HG02759 (cell line): Measurements from ENCODE around the gene PRDM11.
"Not testable (repeated sequence)": the region's sequence is repeated elsewhere in the genome, so short reads cannot be mapped to it uniquely, and the experiment has no call there.

Experiments
- ATAC-seq: cut with Tn5 transposase; IDR thresholded peaks from one replicate; pipeline ENCODE4 v1.9.1; 2021; ENCODE audit warnings: mild to moderate bottlenecking, moderate library complexity; ENCODE audit not compliant: unreplicated experiment

Gene PRDM11

GRCh38 chr11:45146072-45147016 is at the start of gene PRDM11:
Gene PRDM11, plus strand, starts transcription at chr11:45146639. Its CDS starts 35,128 bp downstream, at chr11:45181767.
- peak; percentile 42 for ATAC-seq

- ATAC-seq: no peak
These were observed 48.5 kb upstream of the PRDM11 start for GRCh38 chr11:45097721-45098493.

- no peak for ATAC-seq
These were observed 47.5 kb upstream of the PRDM11 start for GRCh38 chr11:45098929-45099328.

DNA sequence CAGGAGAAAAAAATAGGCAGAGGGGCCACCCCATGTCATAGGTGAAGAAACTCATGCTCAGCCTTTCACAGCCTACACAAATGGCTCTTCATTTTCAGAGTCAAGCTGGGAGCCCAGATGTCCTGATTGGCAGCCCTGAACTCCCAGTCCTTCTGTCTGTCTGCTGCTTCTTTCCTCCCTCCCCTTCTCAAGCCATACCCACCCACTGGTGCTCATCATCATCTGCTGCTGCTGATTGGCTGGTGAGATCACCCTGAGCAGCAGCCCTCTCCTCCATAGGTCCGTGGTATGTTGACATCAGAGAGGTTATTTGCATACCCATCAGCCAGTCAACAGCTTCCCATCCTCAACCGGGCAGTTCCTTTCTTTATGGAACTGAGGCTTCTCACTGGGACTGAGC is 46.1 kb upstream of the PRDM11 start:
- no peak for ATAC-seq

GRCh38 chr11:45102361-45102809 is 44.1 kb upstream of the PRDM11 start:
- ATAC-seq: peak; percentile 21

DNA sequence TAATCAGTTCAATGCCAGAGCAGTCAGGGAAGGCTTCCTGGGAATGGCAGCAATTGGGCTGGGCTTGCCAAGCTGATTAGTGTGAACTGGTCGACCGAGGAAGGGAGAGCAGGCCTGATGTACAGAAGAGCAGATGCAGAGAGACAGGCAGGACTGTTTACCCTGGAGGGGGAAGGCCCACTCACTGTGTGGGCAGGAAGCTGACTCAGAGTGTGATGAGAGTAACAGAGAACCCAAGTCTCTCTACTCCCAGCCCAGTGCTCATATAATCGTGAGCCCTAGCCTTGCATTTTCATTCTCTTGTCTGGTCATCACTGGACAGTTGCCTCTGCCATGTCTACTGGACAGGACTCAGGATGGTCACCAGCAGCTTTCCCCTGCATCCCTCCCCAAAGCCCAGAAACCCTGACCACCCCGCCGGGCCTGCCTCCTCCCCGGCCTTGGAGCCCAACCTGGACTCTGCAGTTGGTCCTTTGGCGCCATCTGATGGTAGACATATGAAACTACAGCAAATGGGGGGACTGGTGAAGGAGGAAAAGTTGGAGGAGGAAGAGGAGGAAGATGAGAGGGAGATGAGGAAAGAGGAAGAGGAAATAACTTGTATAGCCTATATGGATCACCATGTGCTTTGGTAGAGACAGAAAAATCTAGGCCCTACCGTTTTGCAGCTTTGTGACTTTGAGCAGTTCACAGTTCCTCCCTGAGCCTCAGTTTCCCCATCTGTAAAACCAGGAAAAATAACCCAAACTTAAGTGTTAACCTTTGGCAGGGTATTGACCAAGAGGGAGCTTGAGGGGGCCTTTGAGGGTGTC is 43.4 kb upstream of the PRDM11 start:
- peak; percentile 98 for ATAC-seq

DNA sequence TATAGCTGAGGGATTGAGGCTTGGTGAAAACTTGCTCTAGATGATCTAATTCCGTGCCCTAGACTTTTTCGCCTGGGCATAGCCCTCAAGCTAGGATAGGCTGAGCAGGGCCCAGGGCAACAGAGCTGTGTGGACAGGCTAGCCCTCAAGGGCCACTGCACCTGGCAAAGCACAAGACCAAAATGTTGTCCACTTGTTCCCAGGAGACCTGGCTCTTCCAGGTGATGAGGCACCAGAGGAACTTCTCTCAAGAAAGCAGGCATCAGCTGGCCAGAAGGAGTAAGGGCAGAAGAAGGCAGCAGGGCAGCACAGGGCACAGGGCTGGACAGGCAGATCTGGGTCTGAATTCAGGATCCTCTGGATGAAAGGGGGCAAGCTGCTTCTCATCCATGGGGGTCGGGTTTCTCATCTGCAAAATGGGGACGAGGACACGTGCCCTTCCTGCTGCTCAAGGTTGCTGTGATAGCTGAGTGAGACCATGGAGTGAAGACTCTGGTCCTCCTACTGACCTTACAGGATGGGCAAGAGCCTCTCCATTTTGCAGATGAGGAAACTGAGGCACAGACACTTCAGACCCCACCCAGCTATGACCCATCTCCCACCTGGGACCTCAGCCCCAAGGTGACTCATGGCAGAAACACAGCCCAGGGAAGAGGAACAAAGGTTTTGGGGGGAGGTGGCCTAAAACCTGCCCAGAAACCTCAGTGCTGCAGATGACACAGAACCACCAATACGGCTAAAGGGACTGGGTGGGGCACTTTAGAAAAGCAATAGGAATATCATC is 42.2 kb upstream of the PRDM11 start:
- ATAC-seq: no peak

DNA sequence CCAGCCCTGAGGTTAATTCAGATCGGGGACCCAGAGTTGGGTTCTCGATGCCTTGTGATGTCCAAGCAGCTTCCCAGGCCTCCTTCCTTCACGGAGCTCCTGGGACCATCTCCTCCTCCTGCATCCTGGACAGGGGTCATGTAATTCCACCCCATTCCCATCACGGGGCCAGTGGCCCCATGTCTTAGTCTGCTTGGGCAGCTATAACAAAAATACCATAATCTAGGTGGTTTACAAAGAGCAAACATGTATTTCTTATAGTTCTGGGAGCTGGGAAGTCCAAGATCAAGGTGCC is 41.7 kb upstream of the PRDM11 start:
- ATAC-seq: no peak

GRCh38 chr11:45105233-45105983 is 41.0 kb upstream of the PRDM11 start:
- ATAC-seq: peak; percentile 41

DNA sequence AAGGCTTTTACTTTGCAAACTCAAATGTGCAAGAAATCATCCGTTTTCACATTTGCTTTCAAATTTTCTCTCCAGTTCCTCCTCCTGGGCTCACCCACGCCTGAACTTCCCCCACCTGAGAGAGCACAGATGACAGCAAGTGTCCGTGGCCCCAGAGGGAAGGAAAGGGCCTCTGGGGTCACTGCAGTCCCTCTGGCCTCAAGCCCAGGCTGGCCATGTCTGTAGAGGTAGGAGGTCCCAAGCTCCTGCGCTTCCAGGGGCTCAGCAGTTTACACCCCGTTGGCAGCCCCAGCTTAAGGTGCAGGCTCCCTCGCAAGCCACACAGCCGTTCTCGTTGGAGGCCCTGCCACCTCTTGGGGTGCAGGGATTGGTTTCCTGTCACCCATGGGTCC is 40.5 kb upstream of the PRDM11 start:
- ATAC-seq: no peak

DNA sequence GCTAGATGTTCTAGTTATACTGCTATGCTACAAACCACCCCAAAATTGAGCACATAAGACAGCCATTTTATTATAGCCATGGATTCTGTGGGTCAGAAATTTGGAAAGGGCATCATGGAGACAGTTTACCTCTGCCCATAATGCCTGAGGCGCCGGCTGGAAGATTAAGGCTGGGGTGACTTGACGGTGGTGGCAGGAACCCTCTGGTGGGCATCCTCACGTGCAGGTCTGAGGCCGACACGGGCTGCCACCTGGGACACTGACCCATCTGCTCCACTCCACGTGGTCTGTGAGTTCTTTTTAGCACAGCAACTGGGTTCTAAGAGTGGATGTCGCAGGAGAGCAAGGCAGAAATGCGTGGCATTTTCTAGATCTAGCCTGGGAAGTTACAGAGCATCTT is 40.0 kb upstream of the PRDM11 start:
- ATAC-seq: no peak

DNA sequence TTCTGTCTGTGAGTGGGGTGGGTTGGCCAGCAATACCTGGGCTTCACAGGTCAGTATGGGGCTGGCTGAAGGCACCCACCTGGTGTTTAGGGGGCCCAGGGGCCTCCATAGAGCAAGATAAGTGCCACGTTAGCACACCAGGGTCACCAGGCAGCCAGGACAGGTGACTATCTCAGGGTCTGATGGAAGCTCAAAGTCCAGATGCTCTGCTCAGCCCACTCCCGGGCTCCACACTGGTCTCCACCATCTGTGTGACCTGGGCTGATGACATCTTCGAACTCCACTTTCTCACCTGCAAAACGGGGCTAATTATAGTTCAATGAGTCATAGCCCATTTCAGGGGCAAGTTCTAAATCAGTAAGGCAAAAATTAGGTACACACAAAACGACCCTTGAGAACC is 39.4 kb upstream of the PRDM11 start:
- ATAC-seq: no peak

GRCh38 chr11:45108070-45109064 is 38.1 kb upstream of the PRDM11 start:
- no peak for ATAC-seq

- no peak for ATAC-seq
These were observed 37.0 kb upstream of the PRDM11 start for GRCh38 chr11:45109400-45109799.

- ATAC-seq: no peak
These were observed 35.9 kb upstream of the PRDM11 start for GRCh38 chr11:45110562-45110961.

DNA sequence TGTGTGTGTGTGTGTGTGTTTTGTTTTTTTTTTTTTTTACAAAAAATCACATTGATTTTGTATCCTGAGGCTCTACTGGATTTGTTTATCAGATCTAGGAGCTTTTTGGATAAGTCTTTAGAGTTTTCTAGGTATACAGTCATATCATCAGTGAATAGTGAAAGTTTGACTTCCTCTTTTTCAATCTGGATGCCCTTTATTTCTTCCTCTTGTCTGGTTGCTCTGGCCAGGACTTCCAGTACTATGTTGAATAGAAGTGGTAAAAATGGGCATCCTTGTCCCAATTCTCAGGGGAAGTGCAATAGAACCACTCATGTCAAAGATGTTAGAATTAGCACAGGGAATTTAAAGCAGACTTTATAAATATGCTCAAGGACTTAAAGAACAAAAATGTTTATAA is 32.6 kb upstream of the PRDM11 start:
- ATAC-seq: no peak

DNA sequence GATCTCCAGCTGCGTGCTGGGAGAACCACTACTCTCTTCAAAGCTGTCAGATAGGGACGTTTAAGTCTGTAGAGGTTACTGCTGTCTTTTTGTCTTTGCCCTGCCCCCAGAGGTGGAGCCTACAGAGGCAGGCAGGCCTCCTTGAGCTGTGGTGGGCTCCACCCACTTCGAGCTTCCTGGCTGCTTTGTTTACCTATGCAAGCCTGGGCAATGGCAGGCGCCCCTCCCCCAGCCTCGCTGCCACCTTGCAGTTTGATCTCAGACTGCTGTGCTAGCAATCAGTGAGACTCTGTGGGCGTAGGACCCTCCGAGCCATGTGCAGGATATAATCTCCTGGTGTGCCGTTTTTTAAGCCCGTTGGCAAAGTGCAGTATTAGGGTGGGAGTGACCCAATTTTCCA is 18.6 kb upstream of the PRDM11 start:
- not testable (repeated sequence) for ATAC-seq

- ATAC-seq: no peak
These were observed 12.6 kb upstream of the PRDM11 start for GRCh38 chr11:45133878-45134277.

- no peak for ATAC-seq
These were observed 5.3 kb upstream of the PRDM11 start for GRCh38 chr11:45141171-45141570.
